Stimulated activated naive CD4-positive, alpha-beta T cell (primary cell): ENCODE data around the gene TNFSF9.

Source experiments
- DNase-seq, 6 experiments: peaks; one replicate each; lab custom pipeline; 2025; lab: John Stamatoyannopoulos, UW

The TNFSF9 gene

DNA sequence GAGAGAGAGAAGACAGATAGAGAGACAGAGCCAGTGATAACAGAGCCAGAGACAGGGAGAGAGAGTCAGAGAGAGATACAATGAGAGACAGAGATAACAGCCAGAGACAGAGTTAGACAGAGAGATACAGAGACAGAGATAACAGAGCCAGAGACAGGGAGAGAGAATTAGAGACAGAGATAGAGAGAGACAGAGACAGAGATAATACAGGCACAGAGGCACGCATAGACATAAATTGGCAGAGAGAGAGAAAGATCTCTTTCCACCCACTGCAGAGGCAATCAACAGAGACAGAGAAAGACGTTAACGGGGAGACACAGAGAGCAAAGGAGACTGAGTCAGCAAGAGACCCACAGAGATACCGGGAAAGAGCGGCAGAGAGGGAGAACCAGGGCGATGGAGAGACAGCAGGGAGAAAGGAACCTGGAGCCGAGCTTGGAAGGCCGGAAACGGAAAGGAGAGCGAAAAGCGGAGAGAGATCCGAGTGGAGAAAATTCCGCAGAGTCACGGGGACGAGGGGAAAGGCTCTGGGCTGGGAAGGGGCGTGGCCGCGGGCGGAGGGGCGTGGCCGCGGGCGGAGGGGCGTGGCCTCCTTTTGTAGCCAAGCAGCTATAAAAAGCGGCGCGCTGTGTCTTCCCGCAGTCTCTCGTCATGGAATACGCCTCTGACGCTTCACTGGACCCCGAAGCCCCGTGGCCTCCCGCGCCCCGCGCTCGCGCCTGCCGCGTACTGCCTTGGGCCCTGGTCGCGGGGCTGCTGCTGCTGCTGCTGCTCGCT lies at the start of gene TNFSF9:
Gene TNFSF9 (plus strand): TSS at position 641 of the 777 bp plus-strand sequence. CDS start 11 bp downstream, at position 652.
- DNase-seq = peak; percentile 12 to 81 (median 74)

DNA sequence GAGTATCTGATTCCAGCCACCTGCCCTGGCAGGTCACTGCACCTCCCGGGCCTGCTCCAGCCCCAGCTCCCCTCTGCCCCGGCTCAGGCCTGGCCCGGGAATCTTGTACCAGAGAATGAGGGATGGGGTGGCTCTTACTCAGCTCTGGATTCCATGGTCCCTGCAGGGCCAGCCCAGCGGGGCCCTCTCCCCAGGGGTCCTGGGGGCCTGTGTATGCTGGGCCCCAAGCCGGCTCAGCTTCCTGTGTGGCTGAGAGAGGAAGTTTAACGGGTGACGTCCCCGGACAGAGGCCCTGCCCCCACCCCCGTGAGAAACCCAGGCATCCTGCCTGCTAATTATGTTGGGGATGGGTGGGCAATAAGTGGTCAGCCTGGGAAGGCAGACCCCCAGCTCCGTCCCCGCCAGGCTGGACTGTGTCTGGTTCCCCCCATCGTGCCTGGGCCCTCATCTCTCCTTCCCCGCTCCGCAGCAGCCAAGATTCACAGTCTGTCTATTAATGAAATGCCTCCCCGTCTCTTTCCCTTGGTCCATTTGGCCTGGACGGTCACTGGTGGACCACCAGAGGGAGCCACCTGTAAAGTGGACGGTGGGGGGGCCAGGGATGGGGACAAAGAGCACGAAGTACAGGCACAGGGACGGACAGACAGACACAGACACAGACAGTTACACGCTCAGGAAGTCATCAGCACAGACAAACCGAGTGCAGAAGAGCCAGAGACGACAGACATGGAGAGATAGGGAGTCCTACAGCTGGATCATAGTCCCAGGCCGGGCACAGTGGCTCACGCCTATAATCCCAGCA lies 49.1 kb upstream of the TNFSF9 start, which contains the start of gene DENND1C:
Gene DENND1C (minus strand): TSS at position 247 of the 802 bp plus-strand sequence. CDS start 92 bp downstream, at position 155.
- DNase-seq = peak in 5 of 6 experiments; percentile 32 to 72 (median 55)

DNA sequence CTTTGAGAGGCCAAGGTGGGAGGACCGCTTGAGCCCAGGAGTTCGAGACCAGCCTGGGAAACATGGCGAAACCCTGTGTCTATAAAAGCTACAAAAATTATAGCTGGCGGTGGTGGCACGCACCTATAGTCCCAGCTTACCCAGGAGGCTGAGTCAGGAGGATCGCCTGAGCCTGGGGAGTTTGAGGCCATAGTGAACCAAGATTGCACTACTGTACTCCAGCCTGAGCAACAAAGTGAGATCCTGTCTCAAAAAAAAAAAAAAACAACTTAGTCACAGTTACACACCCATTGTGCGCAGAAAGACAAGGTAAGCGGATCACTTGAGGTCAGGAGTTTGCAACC lies 48.5 kb upstream of the TNFSF9 start:
- no peak for DNase-seq

DNA sequence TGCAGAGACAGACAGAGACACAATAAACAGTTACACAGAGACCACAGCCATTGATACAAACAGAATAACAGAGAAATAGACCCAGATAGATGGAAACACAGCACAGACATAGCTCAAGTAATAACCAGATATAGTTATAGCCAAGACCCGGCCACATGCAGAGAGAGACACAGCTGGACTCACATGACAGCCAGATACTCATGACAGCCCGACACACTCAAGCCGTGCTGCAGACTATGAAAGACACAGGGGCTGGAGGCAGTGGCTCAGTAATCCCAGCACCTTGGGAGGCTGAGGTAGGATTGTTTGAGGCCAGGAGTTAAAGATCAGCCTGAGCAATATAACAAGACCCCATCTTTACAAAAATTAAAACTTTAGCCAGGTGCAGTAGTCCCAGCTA lies 47.6 kb upstream of the TNFSF9 start:
- DNase-seq = no peak

- DNase-seq = no peak
These were observed 46.6 kb upstream of the TNFSF9 start for GRCh38 chr19:6484230-6484629.

DNA sequence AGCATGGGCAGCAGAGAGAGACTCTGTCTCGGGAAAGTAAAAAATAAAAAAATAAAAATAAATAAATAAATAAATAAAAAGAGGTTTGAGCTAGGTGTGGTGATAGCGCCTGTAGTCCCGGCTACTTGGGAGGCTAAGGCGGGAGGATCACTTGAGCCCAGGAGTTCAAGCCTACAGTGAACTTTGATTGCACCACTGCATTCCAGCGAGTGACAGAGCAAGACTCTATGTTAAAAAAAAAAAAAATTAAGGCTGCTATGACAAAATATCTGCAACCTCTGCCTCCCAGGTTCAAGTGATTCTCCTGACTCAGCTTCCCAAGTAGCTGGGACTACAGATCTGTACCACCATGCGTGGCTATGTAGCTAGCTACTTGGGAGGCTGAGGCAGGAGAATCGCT lies 46.0 kb upstream of the TNFSF9 start:
- DNase-seq = no peak

DNA sequence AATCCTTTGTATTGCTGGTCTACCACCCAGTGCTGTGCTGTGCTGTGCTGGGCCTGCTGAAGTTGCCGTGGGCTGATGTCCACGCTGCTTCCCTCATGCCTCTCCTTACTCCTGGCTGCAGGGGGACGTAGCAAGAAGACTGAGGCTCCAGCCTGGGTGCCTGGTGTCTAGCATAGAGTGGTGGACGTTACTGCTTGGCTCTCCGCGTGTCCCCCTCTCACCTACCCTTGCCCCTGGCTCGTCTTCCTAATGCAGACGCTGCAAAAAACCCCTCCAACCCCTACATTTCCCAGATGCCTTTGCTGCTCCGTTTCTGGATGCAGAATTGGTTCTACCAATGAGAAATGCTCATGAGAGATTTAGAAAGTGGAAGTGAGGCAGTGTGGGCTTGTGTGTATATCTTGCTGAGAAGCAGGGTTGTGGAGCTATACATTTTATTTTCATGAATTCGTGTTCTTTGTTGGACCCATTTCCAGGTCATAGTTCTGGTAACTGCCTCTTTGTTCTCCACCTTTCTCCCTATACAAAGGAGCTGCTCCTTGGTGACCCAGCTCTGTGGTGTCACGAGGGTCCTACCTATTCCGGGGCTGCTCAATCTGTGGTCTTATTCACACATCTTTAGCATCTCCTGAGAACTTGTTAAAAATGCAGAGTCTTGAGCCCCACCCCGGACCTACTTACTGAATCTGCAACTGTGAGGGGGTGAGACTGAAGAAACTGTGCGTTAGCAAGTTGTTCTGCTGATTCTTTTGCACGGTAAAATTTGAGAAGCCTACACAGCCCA lies 41.4 kb upstream of the TNFSF9 start:
- no peak for DNase-seq

GRCh38 chr19:6490134-6490533 lies 40.7 kb upstream of the TNFSF9 start:
- DNase-seq = no peak

DNA sequence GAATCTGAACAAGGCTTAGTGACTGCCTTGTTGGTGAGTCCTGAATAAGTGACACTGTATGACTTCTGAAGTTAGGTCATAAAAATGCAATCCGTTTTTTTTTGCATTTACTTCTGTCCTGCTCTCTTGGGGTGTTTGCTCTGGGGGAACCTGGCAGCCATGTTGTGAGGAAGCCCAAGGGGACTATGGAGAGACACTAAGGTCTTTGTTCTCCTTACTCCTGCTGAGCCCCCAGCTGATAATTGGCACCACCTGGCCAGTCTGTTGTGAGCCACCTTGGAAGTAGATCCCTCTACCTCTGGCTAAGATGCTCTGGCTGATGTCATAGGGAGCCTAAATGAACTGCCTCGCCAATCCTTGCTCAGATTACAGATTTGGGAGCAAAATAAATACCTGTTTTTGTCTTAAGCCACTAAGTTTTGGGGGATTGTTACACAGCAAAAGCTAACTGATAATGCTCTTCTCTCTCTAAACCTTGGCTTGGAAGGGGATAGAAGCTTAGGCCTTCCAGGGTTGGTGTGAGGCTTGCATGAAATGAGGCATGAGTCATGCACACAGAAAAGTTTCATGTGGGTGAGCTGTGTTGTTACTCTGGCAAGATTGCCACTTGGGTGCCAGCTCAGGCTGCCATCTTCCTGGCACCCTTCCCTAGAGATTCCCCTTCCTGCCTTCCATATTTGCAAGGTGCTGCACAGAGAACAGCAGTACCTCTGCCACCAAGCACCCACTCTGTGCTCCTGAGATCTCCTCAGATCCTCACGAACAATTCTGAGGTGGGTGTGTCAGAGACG lies 38.8 kb upstream of the TNFSF9 start:
- no peak for DNase-seq

DNA sequence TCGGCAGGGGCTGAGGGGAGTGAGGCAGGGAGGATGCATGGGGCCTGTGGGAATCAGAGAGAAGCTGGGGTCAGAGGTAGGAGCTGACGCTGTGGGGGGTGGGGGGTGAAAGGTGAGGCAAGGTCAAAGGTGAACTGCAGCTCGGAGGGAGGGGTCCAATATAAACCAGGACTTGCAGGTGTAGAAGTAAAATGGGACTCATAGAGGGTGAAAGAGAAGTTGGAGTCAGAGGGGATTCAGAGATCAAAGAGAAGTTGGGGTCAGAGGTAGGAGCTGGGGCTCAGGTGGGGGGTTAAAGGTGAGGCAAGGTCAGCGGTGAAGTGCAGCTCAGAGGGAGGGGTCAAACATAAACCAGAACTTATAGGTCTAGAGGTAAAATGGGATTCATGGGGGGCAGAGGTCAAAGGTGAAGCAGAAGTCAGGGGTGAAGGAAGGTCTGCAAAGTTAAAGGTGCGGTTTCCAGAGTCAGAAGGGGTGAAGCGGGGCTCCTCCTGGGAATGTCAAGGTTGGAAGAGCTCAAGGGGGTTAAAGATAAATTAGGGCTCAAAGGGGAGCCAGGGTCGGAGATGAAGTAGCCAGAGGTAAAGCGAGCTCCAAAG lies 36.3 kb upstream of the TNFSF9 start:
- no peak for DNase-seq

DNA sequence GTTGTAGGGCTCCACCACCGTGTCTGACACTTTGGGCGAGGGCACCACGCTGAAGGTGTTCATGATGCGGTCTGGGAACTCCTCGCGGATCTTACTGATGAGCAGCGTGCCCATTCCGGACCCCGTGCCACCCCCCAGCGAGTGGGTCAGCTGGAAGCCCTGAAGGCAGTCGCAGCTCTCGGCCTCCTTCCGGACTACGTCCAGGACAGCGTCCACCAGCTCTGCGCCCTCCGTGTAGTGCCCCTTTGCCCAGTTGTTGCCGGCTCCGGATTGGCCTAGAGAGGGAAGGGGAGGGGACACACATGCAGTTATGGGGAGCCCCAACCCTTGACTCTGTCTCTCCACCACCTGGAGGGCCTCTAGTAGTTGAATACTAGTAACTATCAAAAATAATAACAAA lies 34.9 kb upstream of the TNFSF9 start:
- DNase-seq = no peak

GRCh38 chr19:6498294-6499036 lies 32.4 kb upstream of the TNFSF9 start:
- DNase-seq = no peak

- DNase-seq = no peak
These were observed 31.6 kb upstream of the TNFSF9 start for GRCh38 chr19:6499052-6499790.

DNA sequence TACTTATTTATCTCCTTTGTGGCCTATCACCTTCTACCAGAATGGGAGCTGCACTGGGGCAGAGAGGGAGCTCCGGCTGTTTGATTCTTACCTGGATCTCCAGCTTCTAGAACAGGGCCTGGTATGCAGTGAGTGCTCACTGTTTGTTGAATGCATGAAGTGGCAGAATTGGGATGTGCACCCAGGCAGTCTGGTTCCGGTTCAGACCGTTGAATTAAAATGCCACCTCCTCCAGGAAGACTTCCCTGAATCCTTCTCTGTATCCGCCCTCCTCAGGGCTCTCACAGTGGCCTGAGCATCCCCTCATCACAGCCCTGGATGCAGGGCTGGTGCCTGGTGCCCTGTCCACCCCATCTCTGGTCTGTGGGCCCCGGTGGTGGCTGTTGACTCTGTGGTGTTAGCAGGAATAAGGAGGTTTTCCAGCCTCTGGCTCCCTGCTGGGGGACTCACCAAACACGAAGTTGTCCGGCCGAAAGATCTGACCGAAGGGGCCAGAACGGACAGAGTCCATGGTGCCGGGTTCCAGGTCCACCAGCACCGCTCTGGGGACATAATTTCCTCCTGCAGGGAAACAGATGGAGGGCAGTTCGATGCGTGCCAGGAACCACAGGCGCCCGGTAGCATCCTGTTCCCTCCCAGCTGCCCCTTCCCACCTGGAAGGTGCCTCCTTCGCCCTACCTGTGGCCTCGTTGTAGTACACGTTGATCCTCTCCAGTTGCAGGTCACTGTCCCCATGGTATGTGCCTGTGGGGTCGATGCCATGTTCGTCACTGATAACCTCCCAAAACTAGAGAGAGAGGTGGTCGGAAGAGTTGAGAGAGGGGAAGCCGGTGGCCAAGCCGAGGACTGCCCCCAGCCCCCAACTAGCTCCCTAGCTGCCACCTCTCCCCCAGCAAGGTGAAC lies 29.7 kb upstream of the TNFSF9 start:
- DNase-seq = no peak

- peak in 4 of 6 experiments; percentile 6 to 22 (median 17) for DNase-seq
These were observed 28.8 kb upstream of the TNFSF9 start, which contains the start of gene TUBB4A for GRCh38 chr19:6501740-6502648. Gene TUBB4A (minus strand): TSS chr19:6502309. CDS start chr19:6502212, 97 bp downstream.

- no peak for DNase-seq
These were observed 27.2 kb upstream of the TNFSF9 start for GRCh38 chr19:6503407-6504201.
